NCI-H1436 (cell line): ENCODE results near the gene TRAPPC8.

ENCODE experiments used
- DNase-seq: peaks from one replicate; lab custom pipeline; 2025; lab: John Stamatoyannopoulos, UW

The TRAPPC8 gene

GRCh38 chr18:31793531-31793930 lies 149.4 kb downstream of the TRAPPC8 start:
- DNase-seq: no peak

GRCh38 chr18:31792580-31792911 lies 150.4 kb downstream of the TRAPPC8 start:
- no peak for DNase-seq

- no peak for DNase-seq
Measured at GRCh38 chr18:31791817-31792579, 150.9 kb downstream of the TRAPPC8 start.

DNA sequence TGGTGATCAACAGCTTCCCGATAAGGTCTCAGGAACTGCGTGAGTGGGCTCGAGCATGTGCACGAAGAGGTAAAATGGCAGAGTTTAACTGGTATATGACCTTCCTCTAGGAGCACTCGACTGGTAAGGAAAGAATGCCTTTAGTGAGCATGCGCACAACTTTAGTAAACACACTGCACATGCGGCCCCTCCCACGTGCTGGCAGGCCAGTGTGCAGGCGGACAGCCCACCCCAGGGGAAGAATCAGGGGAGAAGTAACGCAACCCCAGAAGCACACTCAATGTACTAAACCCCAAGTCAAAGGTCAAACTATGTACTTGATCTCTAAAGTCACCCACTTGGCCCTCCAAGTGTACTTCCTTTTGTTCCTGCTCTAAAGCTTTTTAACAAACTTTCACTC lies 153.5 kb downstream of the TRAPPC8 start:
- DNase-seq: no peak

DNA sequence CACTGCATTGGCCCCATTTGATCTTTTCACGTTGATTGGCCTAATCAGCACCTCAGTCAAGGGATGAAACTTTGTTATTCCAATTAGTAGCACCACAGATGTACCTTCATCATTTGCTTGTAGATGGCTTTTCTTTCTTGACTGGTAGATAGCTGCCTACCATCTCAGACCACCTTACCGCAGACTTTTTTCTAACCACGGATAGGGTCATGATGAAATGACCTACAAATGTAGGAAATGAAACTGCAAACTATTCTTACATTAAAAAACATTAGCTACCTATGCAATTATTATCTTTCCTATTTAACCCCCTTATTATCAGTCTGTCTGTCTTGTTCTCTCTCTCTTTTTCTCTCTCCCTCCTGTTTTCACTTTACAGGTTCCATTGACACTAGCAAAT lies 159.9 kb downstream of the TRAPPC8 start:
- no peak for DNase-seq
